ENCODE measurements around the gene HPSE2. TPM values are rescaled to one million over a fixed set of nuclear protein-coding genes. Genes with fewer than 3 reads are reported as not detected.

The HPSE2 gene
- total and polyA plus RNA-seq, 12 donors, result 0.04 to 0.24 (median 0.13) TPM; not detected in 6

DNA sequence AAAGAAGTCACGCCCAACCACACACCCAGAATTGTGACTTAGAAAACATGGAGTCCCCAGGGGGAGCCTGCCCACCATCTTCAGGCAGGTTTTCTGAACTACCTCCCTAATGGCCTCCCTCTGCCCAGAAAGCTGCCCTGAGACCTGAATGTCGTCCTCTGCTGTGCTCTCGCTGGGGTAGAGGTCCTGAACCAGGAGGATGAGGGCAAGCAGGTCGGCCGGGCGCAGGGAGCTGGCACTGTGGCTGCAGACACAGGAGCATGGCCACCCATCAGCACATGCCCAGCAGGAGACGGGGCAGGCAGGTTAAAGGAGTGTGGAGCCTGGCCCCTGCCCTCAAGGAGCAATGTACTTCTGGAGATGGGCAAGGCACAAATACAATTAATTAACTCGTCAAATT is 805.2 kb downstream of the HPSE2 start:
- Histone ChIP-seq H3K36me3 (peaks cover 6 to 100% (median 55%) of the 10 kb centered on the region in 9 donors), H3K9me3 (peaks cover 0 to 18% (median 0%) of the 10 kb centered on the region in 11 donors), H3K27ac (peak overlapping the region in 6 of 10 donors; percentile 56 to 78 (median 67)), H3K4me3 (no peak overlapping the region), H3K4me1 (peaks cover 0 to 14% (median 3%) of the 10 kb centered on the region in 9 donors), H3K27me3 (no peaks in the 10 kb centered on the region)
- WGBS, 2 donors, result 96 to 97% methylated on average over 8 of the region's 8 CpGs
- DNase-seq (no peak), ATAC-seq (no peak)
- intact Hi-C loops (cut with DNase I), result no loop called here
- TF ChIP-seq, protein P1, sequence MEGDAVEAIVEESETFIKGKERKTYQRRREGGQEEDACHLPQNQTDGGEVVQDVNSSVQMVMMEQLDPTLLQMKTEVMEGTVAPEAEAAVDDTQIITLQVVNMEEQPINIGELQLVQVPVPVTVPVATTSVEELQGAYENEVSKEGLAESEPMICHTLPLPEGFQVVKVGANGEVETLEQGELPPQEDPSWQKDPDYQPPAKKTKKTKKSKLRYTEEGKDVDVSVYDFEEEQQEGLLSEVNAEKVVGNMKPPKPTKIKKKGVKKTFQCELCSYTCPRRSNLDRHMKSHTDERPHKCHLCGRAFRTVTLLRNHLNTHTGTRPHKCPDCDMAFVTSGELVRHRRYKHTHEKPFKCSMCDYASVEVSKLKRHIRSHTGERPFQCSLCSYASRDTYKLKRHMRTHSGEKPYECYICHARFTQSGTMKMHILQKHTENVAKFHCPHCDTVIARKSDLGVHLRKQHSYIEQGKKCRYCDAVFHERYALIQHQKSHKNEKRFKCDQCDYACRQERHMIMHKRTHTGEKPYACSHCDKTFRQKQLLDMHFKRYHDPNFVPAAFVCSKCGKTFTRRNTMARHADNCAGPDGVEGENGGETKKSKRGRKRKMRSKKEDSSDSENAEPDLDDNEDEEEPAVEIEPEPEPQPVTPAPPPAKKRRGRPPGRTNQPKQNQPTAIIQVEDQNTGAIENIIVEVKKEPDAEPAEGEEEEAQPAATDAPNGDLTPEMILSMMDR (IDR thresholded peaks at IDR 0.05), result no peak

DNA sequence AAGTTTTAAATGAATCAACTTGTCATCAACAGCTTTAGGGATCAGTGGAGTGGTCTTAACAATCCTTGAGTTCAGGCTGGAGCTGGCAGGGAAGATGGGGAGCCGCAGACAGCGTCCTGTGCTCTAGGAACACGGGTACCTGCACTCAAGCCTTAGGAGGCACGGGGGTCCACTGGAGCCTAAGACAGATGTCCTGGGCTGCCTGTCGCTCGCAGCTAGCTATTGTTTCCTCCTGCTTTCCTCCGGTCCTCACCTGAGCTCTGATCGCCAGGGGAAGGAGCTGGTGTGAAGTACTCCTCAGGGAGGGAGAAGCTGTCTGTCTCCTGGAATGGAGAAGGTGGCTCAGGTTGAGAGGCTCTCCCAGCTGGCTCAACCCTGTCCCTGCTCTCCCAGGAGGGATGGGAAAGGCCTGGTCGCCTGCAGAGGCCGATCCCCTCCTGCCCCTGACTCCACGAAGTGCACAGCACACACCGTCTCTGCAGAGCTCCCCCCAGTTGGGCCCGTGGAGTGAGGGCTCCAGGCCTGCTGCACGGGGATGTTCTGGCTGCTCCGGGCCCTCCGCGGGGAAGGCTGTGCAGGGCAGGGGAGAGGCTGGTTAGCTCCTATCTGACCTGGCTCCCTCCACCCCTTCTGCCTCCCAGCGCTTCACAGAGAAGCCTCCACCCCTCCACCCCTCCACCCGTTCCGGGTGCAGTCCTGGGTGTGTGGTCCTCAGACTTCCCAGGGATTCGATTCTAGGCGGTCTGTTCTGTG is 806.2 kb downstream of the HPSE2 start:
- TF ChIP-seq, protein P1 (IDR thresholded peaks at IDR 0.05), result no peak
- Histone ChIP-seq H3K4me1 (peaks cover 0 to 14% (median 3%) of the 10 kb centered on the region in 9 donors), H3K36me3 (peaks cover 6 to 100% (median 47%) of the 10 kb centered on the region in 9 donors), H3K27me3 (no peaks in the 10 kb centered on the region), H3K27ac (no peak overlapping the region), H3K4me3 (no peak overlapping the region), H3K9me3 (peaks cover 0 to 18% (median 0%) of the 10 kb centered on the region in 11 donors)
- intact Hi-C loops (cut with DNase I), result no loop called here
- ATAC-seq (no peak), DNase-seq (no peak)
- WGBS, 2 donors, result 95 to 96% methylated on average over 22 of the region's 22 CpGs

DNA sequence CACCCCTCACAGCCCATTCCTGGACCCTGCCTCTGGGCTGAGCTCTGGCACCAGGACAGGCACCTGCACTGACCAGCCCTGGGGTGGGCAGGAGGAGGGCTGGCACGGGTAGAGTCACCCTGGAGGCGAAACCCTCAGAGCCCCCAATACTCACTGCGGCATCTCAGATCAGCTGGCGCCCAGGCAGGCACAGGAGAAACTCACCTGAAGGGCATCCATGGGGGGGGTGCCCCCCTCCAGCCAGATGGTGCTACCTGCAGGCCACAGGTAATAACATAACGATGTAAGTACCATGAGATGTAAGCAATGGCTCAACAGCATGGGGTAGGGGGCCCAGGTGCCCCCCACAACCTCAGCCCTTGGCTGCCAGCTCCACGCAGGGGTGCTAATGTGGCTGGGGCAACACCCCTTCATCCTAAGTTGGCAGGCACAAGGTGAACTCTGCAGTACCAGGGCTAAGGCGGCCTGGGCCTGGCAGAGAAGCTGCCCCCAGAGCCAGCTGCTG is 808.6 kb downstream of the HPSE2 start:
- H3K4me1 ChIP-seq, result peaks cover 0 to 14% (median 3%) of the 10 kb centered on the region in 9 donors
- peaks cover 0 to 100% (median 38%) of the 10 kb centered on the region in 9 donors for H3K36me3 ChIP-seq
- no peak overlapping the region for H3K27ac ChIP-seq
- TF ChIP-seq, protein P1 (IDR thresholded peaks at IDR 0.05), result no peak
- H3K9me3 ChIP-seq, result peaks cover 0 to 4% (median 0%) of the 10 kb centered on the region in 11 donors
- no peak overlapping the region for H3K4me3 ChIP-seq
- 93 to 95% methylated on average over 7 of the region's 7 CpGs for WGBS, 2 donors
- H3K27me3 ChIP-seq, result no peaks in the 10 kb centered on the region
- intact Hi-C loops (cut with DNase I), result no loop called here
- DNase-seq, result no peak
- no peak for ATAC-seq

DNA sequence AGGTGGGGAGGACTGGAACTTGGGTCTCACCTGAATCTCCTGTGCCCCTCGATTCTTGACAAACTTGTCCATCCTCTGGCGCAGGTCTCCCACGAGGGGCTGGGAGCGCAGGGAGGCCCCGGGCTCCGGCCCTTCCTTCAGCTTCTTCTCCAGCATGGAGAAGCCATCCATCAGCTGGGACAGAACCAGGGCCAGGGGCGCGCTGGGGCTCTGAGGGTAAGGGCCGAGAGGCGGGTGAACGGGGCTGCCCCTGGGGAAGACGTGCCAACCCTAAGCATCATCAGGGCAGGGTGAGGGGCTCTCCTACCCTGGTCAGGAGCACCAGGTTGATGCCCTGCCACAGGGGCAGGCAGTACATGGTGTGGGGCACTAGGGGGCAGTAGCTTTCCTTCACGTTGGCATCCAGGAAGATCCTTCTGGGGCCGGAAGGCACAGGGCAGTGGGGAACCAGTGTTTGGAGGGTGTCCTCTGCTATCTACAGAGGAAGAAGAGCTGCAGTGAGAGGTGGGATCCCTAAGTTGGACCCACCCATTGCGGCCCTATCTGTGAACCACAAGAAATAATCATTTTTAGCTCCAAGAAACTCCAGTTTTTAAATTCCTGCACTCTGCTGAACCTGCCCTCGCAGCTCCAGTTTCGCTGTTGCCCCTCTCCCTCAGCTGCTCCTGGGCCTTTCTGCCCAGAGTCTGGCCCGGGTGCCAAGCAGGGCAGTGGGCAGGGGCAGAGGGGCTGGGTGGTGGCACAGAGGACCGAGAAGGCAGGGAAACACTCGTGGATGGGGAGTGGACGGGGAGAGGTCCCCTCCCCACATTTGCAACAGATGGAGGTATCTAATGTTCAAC is 809.9 kb downstream of the HPSE2 start:
- TF ChIP-seq, protein P1 (IDR thresholded peaks at IDR 0.05), result peak; percentile 46 to 81 (median 68)
- ATAC-seq (peak in 7 of 8 donors; percentile 26 to 58 (median 46)), DNase-seq (no peak)
- intact Hi-C loops (cut with DNase I), result no loop called here
- Histone ChIP-seq H3K36me3 (peaks cover 0 to 98% (median 34%) of the 10 kb centered on the region in 9 donors), H3K4me3 (no peak overlapping the region), H3K4me1 (peaks cover 0 to 9% (median 6%) of the 10 kb centered on the region in 9 donors), H3K27ac (no peak overlapping the region), H3K27me3 (no peaks in the 10 kb centered on the region), H3K9me3 (no peaks in the 10 kb centered on the region)
- 86 to 92% methylated on average over 21 of the region's 21 CpGs for WGBS, 2 donors

All from heart right ventricle (tissue), 16 donors.